NCI-H345 (cell line): ENCODE results near the gene IPPK.
"Not testable (repeated sequence)": the region's sequence is repeated elsewhere in the genome, so short reads cannot be mapped to it uniquely, and the experiment has no call there.

ENCODE experiments used
- DNase-seq: peaks from one replicate; lab custom pipeline; 2025; lab: John Stamatoyannopoulos, UW

The IPPK gene

DNA sequence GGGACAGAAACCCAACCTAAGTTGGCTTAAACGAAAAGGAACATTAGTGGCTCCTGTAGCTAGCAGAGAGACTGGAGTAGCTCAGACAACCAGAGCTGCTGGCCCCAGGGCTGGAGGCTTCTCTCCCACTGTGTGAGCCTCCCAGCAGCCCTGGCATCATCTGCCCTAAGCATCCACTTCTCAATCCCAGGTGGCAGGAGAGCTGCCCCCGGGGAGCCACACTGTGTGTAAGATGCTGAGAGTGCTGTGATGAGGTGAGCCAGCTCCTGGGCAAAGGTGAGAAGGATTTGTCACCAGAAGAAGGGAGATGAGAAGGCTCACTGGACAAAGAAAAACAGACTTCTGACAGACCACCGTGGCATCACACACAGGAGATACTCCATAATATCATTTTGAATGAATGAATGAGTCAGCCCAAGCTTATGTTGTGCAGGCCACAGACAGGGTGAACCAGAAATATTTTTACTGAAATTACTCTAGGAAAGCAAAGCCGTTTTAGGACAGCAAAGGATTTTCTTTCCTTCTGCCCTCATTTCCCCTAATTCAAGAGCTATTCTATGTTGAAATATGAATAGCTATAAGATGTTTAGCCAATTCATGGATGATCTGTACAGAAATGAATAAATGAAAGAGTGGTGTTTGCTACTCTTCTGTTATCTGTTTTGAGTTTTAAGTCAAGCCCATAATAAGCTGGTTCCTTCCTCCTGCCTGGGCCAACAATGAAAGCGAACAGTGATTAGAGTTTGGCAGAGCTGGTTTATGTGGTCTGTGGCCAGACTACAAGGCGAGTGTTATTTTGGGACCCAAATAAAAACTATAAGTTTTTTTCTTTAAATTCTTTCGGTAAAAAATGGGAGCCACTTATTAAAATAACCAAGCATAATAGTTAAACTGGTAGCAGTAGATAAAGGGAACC is 76.7 kb downstream of the IPPK start:
- DNase-seq = no peak

DNA sequence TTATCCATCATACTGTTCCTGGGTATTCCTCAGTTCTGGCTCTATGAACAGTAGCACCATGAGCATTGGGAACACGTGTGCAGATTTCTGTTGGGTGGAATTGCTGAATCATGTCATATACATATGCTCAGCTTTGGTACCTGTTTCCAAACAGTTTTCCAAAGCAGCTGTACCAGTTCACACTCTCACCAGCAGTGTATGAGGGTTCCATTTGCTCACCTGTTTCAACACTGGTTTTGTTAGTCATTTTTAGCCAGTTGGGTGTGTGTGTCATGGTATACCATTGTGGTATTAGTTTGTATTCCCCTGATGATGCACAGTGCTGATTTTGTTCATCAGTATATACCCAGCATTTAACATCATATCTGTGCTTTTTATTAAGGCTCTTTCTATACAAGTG is 77.4 kb downstream of the IPPK start:
- DNase-seq = no peak

DNA sequence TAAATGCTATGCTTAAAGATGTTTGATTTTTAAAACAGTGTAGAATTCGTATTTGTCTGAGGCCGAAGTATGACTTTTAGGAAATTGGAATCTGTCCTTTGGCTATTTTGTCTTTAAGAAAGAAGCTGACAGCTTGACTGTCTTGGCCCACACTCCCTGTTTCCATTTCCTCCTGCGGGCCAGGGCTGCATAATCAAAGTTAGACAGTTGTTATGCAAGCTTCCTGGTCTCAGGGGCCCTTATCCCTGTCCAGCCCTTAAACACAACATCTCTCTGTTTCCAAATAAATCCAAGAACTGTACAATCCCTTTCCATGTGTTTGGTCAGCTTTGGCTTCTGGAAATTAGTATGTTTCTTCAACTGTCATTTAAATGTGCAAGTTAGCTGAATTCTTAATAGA is 79.6 kb downstream of the IPPK start:
- DNase-seq = no peak

DNA sequence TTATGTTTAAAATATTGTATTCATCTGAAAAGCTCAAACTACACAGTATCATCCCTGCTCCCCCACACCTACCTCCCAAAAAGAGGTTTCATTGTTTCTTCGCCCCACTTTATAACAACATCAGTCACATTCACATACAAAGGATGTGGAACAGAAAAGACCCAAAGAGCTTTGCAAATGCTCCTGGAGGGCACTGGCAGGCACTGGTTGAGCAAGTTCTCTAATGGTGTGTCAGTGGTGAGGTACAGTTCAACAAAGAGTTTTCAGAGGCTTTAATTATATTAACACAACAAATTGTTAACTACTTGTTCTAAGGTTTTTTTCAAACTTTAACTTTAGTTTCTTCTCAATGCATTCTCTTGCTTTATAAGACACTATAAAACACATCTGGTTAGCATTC is 80.0 kb downstream of the IPPK start:
- no peak for DNase-seq

DNA sequence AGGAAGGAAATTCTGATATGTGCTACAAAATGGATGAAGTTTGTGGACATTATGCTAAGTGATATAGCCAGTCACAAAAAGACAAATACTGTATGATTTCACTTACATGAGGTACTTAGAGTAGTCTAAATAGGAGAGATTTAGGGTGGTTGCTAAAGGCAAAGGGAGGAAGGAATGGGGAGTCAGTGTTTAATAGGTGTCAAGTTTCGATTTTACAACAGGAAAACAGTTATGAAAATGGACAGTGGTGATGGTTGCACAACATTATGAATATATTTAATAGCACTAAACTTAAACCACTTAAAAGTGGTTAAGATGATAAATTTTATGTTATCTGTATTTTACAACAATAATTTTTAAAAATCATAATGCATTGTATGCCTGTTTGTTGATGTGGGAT is 93.8 kb downstream of the IPPK start:
- no peak for DNase-seq

DNA sequence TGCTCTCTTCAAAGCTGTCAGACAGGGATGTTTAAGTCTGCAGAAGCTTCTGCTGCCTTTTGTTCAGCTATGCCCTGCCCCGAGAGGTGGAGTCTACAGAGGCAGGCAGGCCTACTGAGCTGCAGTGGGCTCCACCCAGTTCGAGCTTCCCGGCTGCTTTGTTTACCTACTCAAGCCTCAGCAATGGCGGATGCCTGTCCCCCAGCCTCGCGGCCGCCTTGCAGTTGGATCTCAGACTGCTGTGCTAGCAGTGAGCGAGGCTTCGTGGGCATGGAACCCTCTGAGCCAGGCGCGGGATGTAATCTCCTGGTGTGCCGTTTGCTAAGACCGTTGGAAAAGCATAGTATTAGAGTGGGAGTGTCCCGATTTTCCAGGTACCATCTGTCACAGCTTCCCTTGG is 96.3 kb downstream of the IPPK start:
- DNase-seq = not testable (repeated sequence)

DNA sequence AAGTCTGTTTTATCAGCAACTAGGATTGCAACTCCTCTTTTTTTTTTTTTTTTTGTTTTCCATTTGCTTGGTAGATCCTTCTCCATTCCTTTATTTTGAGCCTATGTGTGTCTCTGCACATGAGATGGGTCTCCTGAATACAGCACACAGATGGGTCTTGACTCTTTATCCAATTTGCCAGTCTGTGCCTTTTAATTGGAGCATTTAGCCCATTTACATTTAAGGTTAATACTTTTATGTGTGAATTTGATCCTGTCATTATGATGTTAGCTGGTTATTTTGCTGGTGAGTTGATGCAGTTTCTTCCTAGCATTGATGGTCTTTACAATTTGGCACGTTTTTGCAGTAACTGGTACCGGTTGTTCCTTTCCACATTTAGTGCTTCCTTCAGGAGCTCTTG is 98.1 kb downstream of the IPPK start:
- DNase-seq = not testable (repeated sequence)

DNA sequence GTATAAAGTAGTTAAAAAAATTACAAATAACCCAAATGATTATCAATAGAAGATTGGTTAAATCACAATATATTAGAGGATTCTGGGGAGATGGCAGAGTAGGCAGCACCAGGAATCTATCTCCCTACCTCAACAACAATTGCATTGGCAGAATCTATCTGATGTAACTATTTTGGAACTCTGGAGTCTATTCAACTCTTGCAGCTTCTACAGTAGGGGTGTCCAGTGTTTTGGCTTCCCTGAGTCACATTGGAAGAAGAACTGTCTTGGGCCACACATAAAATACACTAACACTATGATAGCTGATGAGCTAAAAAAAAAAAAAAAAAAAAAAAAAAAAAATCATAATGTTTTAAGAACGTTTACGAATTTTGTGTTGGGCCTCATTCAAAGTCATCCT is 104.9 kb downstream of the IPPK start:
- no peak for DNase-seq

DNA sequence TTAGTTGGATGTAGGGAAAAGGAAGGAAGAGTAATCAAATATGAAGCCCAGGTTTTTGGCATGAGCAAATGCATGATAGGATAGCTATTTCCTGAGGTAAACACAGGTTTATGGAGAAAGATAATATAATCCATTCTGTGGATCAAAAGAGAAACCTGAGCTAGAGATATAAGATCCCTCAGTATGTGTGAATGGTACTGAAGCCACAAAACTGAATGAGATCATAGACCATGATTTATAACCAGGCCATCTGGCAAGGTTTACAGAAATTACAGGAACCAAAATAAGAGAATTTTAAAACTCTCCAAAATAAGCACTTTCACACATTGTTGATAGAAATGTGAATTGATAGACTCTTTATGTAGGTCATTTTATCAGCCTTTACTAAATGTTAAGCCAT is 105.4 kb downstream of the IPPK start:
- DNase-seq = no peak
